NT2/D1 (cell line): ENCODE data around the gene ELF4.
A peak's percentile ranks its signal among the peaks of the same experiment; 100 is the strongest.

Experiments
- DNase-seq: peaks from one replicate; pipeline ENCODE4 v3.0.0-alpha.2; 2011; ENCODE audit warnings: low read depth, low spot score
- H3K27me3 ChIP-seq: 2 replicates; pipeline ENCODE4 v1.6.0; 2011; ENCODE audit warnings: mild to moderate bottlenecking; ENCODE audit not compliant: insufficient read length, insufficient read depth
- H3K36me3 ChIP-seq: 2 replicates; pipeline ENCODE4 v1.6.1; 2011; ENCODE audit warnings: mild to moderate bottlenecking, low read length, mixed read lengths; ENCODE audit not compliant: insufficient read depth, insufficient read length
- H3K4me1 ChIP-seq: 2 replicates; pipeline ENCODE4 v1.5.1; 2011; ENCODE audit not compliant: insufficient read depth, insufficient read length
- H3K4me3 ChIP-seq: 2 replicates; pipeline ENCODE4 v1.5.1; 2011; ENCODE audit warnings: low read depth; ENCODE audit not compliant: insufficient read length
- H3K9ac ChIP-seq: 2 replicates; pipeline ENCODE4 v1.6.0; 2011; ENCODE audit warnings: low read depth; ENCODE audit not compliant: insufficient read length
- H3K9me3 ChIP-seq: 2 replicates; pipeline ENCODE4 v1.5.1; 2011; ENCODE audit warnings: mild to moderate bottlenecking, low read length; ENCODE audit not compliant: insufficient read depth
- SUZ12 ChIP-seq: IDR thresholded peaks from 2 replicates; pipeline ENCODE4 v1.6.1; 2011; ENCODE audit not compliant: insufficient read length, insufficient read depth; ENCODE audit errors: extremely low read depth
- YY1 ChIP-seq: IDR thresholded peaks from 2 replicates; pipeline ENCODE4 v1.6.1; 2011; ENCODE audit not compliant: insufficient read length, insufficient read depth
- ZNF274 ChIP-seq: IDR thresholded peaks from 2 replicates; pipeline ENCODE4 v1.6.1; 2011; ENCODE audit warnings: mild to moderate bottlenecking, low read depth, low read length

Gene ELF4

GRCh38 chrX:130139474-130140201, 29.3 kb upstream of the ELF4 start:
- no peak for TF ChIP-seq ZNF274
- no peak for TF ChIP-seq YY1
- TF ChIP-seq SUZ12: no peak
- Histone ChIP-seq H3K4me1 (no peaks in the 10 kb centered on the region), H3K27me3 (no peaks in the 10 kb centered on the region), H3K9ac (no peak overlapping the region), H3K36me3 (peaks cover 39% of the 10 kb centered on the region), H3K9me3 (no peaks in the 10 kb centered on the region), H3K4me3 (no peak overlapping the region)
- DNase-seq: peak; percentile 32

DNA sequence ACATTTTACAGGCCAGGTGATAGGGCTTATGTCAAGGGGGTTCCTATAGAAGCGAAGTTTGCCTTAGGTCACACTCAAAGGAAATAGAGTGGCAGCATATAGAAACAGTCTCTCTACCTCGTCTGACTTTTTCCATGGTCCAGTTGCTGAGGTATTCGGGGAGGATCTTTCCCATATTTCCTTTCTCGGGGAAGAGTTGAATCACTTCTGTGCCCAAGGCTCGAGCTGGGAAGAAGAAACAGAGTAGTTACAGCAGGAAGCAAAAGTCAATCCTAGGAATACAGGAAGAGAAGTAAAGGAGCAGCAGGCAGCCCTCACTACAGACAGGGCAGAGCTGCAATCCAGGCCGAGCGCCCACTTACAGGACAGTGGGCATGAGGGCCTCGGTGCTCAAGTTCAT, 26.7 kb upstream of the ELF4 start:
- H3K36me3 ChIP-seq: peaks cover 29% of the 10 kb centered on the region
- TF ChIP-seq YY1: no peak
- TF ChIP-seq SUZ12: no peak
- TF ChIP-seq ZNF274: no peak

GRCh38 chrX:130136496-130136895, 26.2 kb upstream of the ELF4 start:
- H3K4me3 ChIP-seq: no peak overlapping the region
- no peak for TF ChIP-seq YY1
- TF ChIP-seq SUZ12: no peak
- no peak for TF ChIP-seq ZNF274
- no peaks in the 10 kb centered on the region for H3K27me3 ChIP-seq
- H3K4me1 ChIP-seq: no peaks in the 10 kb centered on the region
- H3K36me3 ChIP-seq: peaks cover 31% of the 10 kb centered on the region
- no peaks in the 10 kb centered on the region for H3K9me3 ChIP-seq
- no peak overlapping the region for H3K9ac ChIP-seq
- DNase-seq: no peak

More for the DNA sequence above, 26.7 kb upstream of the ELF4 start:
- no peaks in the 10 kb centered on the region for H3K4me1 ChIP-seq
- no peak overlapping the region for H3K4me3 ChIP-seq
- no peaks in the 10 kb centered on the region for H3K9me3 ChIP-seq
- H3K9ac ChIP-seq: no peak overlapping the region
- DNase-seq: no peak
- no peaks in the 10 kb centered on the region for H3K27me3 ChIP-seq

DNA sequence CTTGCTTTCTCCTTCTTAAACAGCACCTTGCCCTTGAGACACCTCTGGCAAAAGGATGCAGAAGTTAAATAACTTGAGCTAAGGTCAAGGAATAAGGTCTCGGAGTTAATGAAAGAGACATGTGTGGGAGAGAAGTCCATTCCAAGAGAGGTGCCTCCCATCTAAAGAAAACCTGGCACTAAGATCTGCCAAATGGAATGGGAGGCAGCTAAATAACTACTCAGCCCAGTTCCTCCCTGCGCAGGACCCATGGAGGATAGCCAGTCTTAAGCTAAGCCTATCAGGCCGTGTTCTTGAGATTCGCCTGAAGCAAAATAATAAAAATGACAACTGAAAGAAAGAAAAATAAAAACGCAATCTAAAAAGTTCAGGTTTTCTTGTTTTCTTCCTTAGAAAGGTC, 20.7 kb upstream of the ELF4 start:
- Histone ChIP-seq H3K4me3 (no peak overlapping the region), H3K27me3 (no peaks in the 10 kb centered on the region), H3K4me1 (no peaks in the 10 kb centered on the region), H3K9me3 (no peaks in the 10 kb centered on the region), H3K9ac (no peak overlapping the region), H3K36me3 (peaks cover 32% of the 10 kb centered on the region)
- no peak for DNase-seq
- no peak for TF ChIP-seq ZNF274
- no peak for TF ChIP-seq SUZ12
- no peak for TF ChIP-seq YY1

GRCh38 chrX:130125091-130125874, 15.0 kb upstream of the ELF4 start:
- H3K9ac ChIP-seq: no peak overlapping the region
- peaks cover 13% of the 10 kb centered on the region for H3K36me3 ChIP-seq
- no peaks in the 10 kb centered on the region for H3K27me3 ChIP-seq
- H3K4me1 ChIP-seq: no peaks in the 10 kb centered on the region
- no peak overlapping the region for H3K4me3 ChIP-seq
- DNase-seq: no peak
- H3K9me3 ChIP-seq: no peaks in the 10 kb centered on the region
- no peak for TF ChIP-seq YY1
- no peak for TF ChIP-seq SUZ12
- no peak for TF ChIP-seq ZNF274

DNA sequence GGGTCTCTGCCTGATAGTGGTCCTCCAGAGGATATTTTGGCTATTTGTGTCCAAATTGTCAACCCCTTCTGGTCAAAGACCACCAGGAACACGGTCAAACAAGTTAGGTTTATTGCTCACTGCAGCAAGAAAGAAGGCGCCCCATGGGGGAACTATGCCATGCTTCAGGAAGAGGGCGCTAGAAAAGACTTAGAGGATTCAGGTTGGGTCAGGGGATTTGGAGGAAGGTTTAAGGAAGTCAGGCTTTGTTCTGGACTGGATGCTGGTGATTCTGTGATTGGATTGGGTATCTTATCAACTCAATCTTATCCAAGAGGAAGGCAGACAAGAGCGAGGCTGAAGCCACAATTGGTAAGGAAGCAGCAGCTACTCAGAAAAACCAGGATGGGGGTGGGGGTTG, 14.3 kb upstream of the ELF4 start:
- H3K4me1 ChIP-seq: no peaks in the 10 kb centered on the region
- no peaks in the 10 kb centered on the region for H3K9me3 ChIP-seq
- H3K4me3 ChIP-seq: no peak overlapping the region
- no peaks in the 10 kb centered on the region for H3K27me3 ChIP-seq
- peaks cover 11% of the 10 kb centered on the region for H3K36me3 ChIP-seq
- TF ChIP-seq SUZ12 (no peak), ZNF274 (no peak), YY1 (no peak)
- H3K9ac ChIP-seq: no peak overlapping the region
- no peak for DNase-seq

GRCh38 chrX:130121505-130121800, 11.2 kb upstream of the ELF4 start:
- Histone ChIP-seq H3K36me3 (no peaks in the 10 kb centered on the region), H3K27me3 (no peaks in the 10 kb centered on the region), H3K9ac (no peak overlapping the region), H3K4me1 (peaks cover 5% of the 10 kb centered on the region), H3K4me3 (no peak overlapping the region), H3K9me3 (no peaks in the 10 kb centered on the region)
- DNase-seq: no peak
- no peak for TF ChIP-seq ZNF274
- no peak for TF ChIP-seq SUZ12
